SK-N-SH treated with all-trans-retinoic acid at 6 μM for 48 hours (cell line): ENCODE results near the gene PSEN1.

Experiments used
- ARNTL ChIP-seq: fragments of 450-650 bp; formaldehyde crosslinking; IDR thresholded peaks from 2 replicates; pipeline ENCODE4 v1.5.0; 2020; ENCODE audit warnings: low read depth, mild to moderate bottlenecking, moderate library complexity, borderline replicate concordance
- RARB ChIP-seq: fragments of 250-450 bp; sonication (Bioruptor Pico); IDR thresholded peaks from 2 replicates; pipeline ENCODE4 v1.8.0; 2021; ENCODE audit warnings: mild to moderate bottlenecking, moderate library complexity
- SNAI2 ChIP-seq: fragments of 250-450 bp; sonication (Bioruptor Pico); IDR thresholded peaks from 2 replicates; pipeline ENCODE4 v1.5.0; 2020; ENCODE audit warnings: mild to moderate bottlenecking, moderate library complexity
- ZFP3 ChIP-seq: fragments of 250-450 bp; sonication (Bioruptor Pico); IDR thresholded peaks from 2 replicates; pipeline ENCODE4 v1.5.0; 2020; ENCODE audit warnings: mild to moderate bottlenecking, moderate library complexity
- ZNF8 ChIP-seq: fragments of 450-650 bp; formaldehyde crosslinking; IDR thresholded peaks from 2 replicates; pipeline ENCODE4 v1.5.0; 2020; ENCODE audit warnings: mild to moderate bottlenecking, moderate library complexity
- TF ChIP-seq, protein P1 (sequence below): fragments of 250-450 bp; sonication (Bioruptor Pico); IDR thresholded peaks from 2 replicates; pipeline ENCODE4 v1.5.0; 2020; ENCODE audit warnings: mild to moderate bottlenecking, moderate library complexity
- TF ChIP-seq, protein P2 (sequence below): fragments of 250-450 bp; sonication (Bioruptor Pico); IDR thresholded peaks from 2 replicates; pipeline ENCODE4 v1.5.1; 2021; ENCODE audit warnings: mild to moderate bottlenecking, moderate library complexity

DNA sequence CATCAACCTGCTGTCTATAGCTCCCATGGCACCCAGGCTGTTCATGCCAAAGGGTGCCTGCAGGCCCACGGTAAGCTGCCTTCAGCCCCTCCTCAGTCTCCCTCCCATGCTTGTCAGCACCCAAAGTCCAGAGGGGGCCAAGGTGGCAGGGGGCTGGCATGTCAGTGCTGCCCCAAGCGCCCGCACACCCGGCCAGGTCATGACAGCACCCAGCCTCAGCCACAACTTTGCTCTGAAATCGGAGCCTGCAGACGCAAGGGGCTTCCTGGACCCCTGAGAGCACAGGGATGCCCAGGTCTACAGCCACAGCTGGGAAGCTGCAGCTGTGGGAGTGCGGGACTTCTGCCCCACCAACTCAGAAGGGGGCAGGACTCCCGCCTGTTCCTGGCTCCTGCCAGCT is 72.5 kb downstream of the PSEN1 start:
- TF ChIP-seq ZNF8 (CRISPR knock-in tag) (no peak), SNAI2 (CRISPR knock-in tag) (no peak), ARNTL (CRISPR knock-in tag) (no peak), ZFP3 (CRISPR knock-in tag) (no peak), RARB (CRISPR knock-in tag) (no peak)
- TF ChIP-seq, protein P1, sequence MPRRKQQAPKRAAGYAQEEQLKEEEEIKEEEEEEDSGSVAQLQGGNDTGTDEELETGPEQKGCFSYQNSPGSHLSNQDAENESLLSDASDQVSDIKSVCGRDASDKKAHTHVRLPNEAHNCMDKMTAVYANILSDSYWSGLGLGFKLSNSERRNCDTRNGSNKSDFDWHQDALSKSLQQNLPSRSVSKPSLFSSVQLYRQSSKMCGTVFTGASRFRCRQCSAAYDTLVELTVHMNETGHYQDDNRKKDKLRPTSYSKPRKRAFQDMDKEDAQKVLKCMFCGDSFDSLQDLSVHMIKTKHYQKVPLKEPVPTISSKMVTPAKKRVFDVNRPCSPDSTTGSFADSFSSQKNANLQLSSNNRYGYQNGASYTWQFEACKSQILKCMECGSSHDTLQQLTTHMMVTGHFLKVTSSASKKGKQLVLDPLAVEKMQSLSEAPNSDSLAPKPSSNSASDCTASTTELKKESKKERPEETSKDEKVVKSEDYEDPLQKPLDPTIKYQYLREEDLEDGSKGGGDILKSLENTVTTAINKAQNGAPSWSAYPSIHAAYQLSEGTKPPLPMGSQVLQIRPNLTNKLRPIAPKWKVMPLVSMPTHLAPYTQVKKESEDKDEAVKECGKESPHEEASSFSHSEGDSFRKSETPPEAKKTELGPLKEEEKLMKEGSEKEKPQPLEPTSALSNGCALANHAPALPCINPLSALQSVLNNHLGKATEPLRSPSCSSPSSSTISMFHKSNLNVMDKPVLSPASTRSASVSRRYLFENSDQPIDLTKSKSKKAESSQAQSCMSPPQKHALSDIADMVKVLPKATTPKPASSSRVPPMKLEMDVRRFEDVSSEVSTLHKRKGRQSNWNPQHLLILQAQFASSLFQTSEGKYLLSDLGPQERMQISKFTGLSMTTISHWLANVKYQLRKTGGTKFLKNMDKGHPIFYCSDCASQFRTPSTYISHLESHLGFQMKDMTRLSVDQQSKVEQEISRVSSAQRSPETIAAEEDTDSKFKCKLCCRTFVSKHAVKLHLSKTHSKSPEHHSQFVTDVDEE = no peak
- TF ChIP-seq, protein P2, sequence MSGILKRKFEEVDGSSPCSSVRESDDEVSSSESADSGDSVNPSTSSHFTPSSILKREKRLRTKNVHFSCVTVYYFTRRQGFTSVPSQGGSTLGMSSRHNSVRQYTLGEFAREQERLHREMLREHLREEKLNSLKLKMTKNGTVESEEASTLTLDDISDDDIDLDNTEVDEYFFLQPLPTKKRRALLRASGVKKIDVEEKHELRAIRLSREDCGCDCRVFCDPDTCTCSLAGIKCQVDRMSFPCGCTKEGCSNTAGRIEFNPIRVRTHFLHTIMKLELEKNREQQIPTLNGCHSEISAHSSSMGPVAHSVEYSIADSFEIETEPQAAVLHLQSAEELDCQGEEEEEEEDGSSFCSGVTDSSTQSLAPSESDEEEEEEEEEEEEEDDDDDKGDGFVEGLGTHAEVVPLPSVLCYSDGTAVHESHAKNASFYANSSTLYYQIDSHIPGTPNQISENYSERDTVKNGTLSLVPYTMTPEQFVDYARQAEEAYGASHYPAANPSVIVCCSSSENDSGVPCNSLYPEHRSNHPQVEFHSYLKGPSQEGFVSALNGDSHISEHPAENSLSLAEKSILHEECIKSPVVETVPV (CRISPR knock-in tag) = no peak
